RCC 7860 (cell line): ENCODE results near the gene PGK1.
"Not testable (repeated sequence)": the region's sequence is repeated elsewhere in the genome, so short reads cannot be mapped to it uniquely, and the experiment has no call there.

Experiments used
- DNase-seq: peaks from one replicate; pipeline ENCODE4 v3.0.0-alpha.2; 2015; ENCODE audit warnings: low spot score
- FAIRE-seq: peaks from 2 replicates; lab custom pipeline; 2012; peaks lifted over from hg19 to GRCh38; lab: Jason Lieb, UNC

PGK1 gene

GRCh38 chrX:78103623-78104446 lies at the start of gene PGK1:
TSS of gene PGK1 (plus strand) at chrX:78104248. CDS start at chrX:78104341, 93 bp downstream.
- peak; percentile 72 for FAIRE-seq
- peak; percentile 89 for DNase-seq

GRCh38 chrX:78063687-78064086 lies 40.4 kb upstream of the PGK1 start:
- no peak for DNase-seq
- no peak for FAIRE-seq

GRCh38 chrX:78064152-78064551 lies 39.9 kb upstream of the PGK1 start:
- DNase-seq (no peak), FAIRE-seq (no peak)

- DNase-seq (peak; percentile 67), FAIRE-seq (peak; percentile 88)
Measured at GRCh38 chrX:78064698-78065601, 39.1 kb upstream of the PGK1 start.

GRCh38 chrX:78066110-78066509 lies 37.9 kb upstream of the PGK1 start:
- no peak for FAIRE-seq

GRCh38 chrX:78071331-78071730 lies 32.7 kb upstream of the PGK1 start:
- no peak for FAIRE-seq

More at GRCh38 chrX:78066110-78066509, 37.9 kb upstream of the PGK1 start:
- DNase-seq = no peak

GRCh38 chrX:78073147-78074077 lies 30.6 kb upstream of the PGK1 start:
- not testable (repeated sequence) for DNase-seq, FAIRE-seq

More at GRCh38 chrX:78071331-78071730, 32.7 kb upstream of the PGK1 start:
- DNase-seq = no peak

GRCh38 chrX:78074088-78074487 lies 30.0 kb upstream of the PGK1 start:
- no peak for DNase-seq
- FAIRE-seq = no peak

- FAIRE-seq = no peak
- DNase-seq = no peak
Measured at GRCh38 chrX:78075787-78076389, 28.2 kb upstream of the PGK1 start.

GRCh38 chrX:78081413-78081812 lies 22.6 kb upstream of the PGK1 start:
- not testable (repeated sequence) for FAIRE-seq, DNase-seq

- FAIRE-seq (no peak), DNase-seq (peak; percentile 9)
Measured at GRCh38 chrX:78092296-78092695, 11.8 kb upstream of the PGK1 start.

- FAIRE-seq = no peak
- DNase-seq = no peak
Measured at GRCh38 chrX:78098108-78098507, 5.9 kb upstream of the PGK1 start.

GRCh38 chrX:78102091-78102490 lies 2.0 kb upstream of the PGK1 start:
- no peak for FAIRE-seq
- no peak for DNase-seq

GRCh38 chrX:78103001-78103622 lies 936 bp upstream of the PGK1 start:
- DNase-seq (no peak), FAIRE-seq (no peak)

GRCh38 chrX:78104447-78105176 lies 564 bp downstream of the PGK1 start:
- FAIRE-seq (no peak), DNase-seq (peak; percentile 26)

- FAIRE-seq (no peak), DNase-seq (no peak)
Measured at GRCh38 chrX:78105944-78106650, 2.0 kb downstream of the PGK1 start.

GRCh38 chrX:78106651-78106986 lies 2.6 kb downstream of the PGK1 start:
- FAIRE-seq (no peak), DNase-seq (no peak)

GRCh38 chrX:78109458-78109857 lies 5.4 kb downstream of the PGK1 start:
- no peak for FAIRE-seq
- no peak for DNase-seq
